ENCODE results near the gene OPA3. TPM values are rescaled to one million over a fixed set of nuclear protein-coding genes. Genes with fewer than 3 reads are reported as not detected.

The OPA3 gene
- total and polyA plus RNA-seq, 2 experiments from 2014 or later: 11.5 to 14.5 TPM

DNA sequence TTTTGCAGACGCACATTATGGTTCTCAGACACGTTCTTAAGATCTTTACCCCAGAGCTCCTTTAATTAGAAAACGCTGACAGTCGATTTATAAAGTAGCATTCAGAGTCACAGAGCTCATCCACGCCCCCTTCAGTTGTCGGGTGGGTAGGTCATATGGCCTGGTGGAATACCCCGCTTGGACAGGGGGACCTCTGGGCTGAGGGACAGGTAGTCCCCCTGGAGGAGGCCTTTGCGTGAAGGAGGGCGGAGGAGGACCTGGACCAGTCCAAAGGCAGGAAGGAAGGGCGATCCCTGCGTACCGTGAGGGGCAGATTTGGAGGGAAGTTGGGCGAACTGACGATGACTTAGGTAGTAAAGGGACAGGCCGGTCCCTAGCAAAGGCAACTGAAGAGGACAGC, 56.9 kb downstream of the OPA3 start:
- Histone ChIP-seq H3K9me2 (ENCODE audit: insufficient read depth) (no peaks in the 10 kb centered on the region), H3K4me3 (peak overlapping the region; percentile 65), H3K27ac (ENCODE audit: low read depth) (peak overlapping the region; percentile 7; the same call in 1 of the 2 replicates), H3F3A (replicated peaks; ENCODE audit: low read depth) (peaks cover 32% of the 10 kb centered on the region), H3K79me2 (replicated peaks; ENCODE audit: insufficient read depth) (no peaks in the 10 kb centered on the region), H3K27me3 (ENCODE audit: insufficient read depth) (peaks cover 26% of the 10 kb centered on the region), H3K4me2 (peak overlapping the region; percentile 83), H2AFZ (no peak overlapping the region), H3K36me3 (ENCODE audit: insufficient read depth) (peaks cover 20% of the 10 kb centered on the region), H4K20me1 (replicated peaks; ENCODE audit: insufficient read depth) (peaks cover 22% of the 10 kb centered on the region), H3K4me1 (ENCODE audit: insufficient read depth) (peaks cover 7% of the 10 kb centered on the region)
- peaks cover 18% of the 10 kb centered on the region for H3K4me1 Mint-ChIP-seq
- peak overlapping the region; percentile 32; the same call in 1 of the 2 replicates for H3K27ac Mint-ChIP-seq
- H3K36me3 Mint-ChIP-seq (ENCODE audit: low read depth): peaks cover 55% of the 10 kb centered on the region
- peak overlapping the region; percentile 78 for H3K4me3 Mint-ChIP-seq
- ATAC-seq (peak; percentile 5), DNase-seq (ENCODE audit: low spot score) (peak; percentile 64)
- peaks cover 32% of the 10 kb centered on the region for H3K27me3 Mint-ChIP-seq (ENCODE audit: insufficient read depth, low read depth, poor library complexity)
- TF ChIP-seq ZNF114 (CRISPR knock-in tag; IDR thresholded peaks at IDR 0.05) (no peak), EZH2phosphoT487 (IDR thresholded peaks at IDR 0.05; ENCODE audit: unreplicated experiment) (no peak), JUNB (IDR thresholded peaks at IDR 0.05; ENCODE audit: unreplicated experiment) (no peak), POLR2AphosphoS5 (IDR thresholded peaks at IDR 0.05; ENCODE audit: low read depth) (peak; percentile 65)
- TF ChIP-seq, protein P1, sequence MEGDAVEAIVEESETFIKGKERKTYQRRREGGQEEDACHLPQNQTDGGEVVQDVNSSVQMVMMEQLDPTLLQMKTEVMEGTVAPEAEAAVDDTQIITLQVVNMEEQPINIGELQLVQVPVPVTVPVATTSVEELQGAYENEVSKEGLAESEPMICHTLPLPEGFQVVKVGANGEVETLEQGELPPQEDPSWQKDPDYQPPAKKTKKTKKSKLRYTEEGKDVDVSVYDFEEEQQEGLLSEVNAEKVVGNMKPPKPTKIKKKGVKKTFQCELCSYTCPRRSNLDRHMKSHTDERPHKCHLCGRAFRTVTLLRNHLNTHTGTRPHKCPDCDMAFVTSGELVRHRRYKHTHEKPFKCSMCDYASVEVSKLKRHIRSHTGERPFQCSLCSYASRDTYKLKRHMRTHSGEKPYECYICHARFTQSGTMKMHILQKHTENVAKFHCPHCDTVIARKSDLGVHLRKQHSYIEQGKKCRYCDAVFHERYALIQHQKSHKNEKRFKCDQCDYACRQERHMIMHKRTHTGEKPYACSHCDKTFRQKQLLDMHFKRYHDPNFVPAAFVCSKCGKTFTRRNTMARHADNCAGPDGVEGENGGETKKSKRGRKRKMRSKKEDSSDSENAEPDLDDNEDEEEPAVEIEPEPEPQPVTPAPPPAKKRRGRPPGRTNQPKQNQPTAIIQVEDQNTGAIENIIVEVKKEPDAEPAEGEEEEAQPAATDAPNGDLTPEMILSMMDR (conservative IDR thresholded peaks at IDR 0.05; ENCODE audit: low read depth in 2 of 2): peak; percentile 44 to 54
- peaks cover 16% of the 10 kb centered on the region for H3K9me3 Mint-ChIP-seq

DNA sequence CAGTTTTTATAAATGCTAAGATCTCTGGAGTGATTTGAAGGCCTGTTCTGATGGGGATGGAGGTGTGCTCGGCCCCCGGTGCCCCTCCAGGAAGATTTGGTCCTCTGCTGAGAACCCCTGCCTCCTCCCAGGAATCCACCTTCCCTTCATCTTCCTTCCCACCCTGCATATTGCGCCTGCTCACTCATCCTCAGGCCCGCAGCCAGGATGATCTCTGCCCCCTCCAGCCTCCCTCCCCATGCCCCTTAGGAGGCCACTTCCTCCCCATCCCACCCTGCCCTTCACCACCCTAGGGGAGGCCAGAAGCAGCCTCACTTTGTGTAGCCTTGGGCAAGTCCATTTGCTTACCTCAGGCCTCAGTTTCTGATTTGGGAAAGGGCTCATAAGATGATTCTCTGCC, 57.6 kb downstream of the OPA3 start:
- Mint-ChIP-seq H3K27ac (no peak overlapping the region), H3K4me1 (peaks cover 18% of the 10 kb centered on the region), H3K9me3 (peaks cover 10% of the 10 kb centered on the region), H3K27me3 (ENCODE audit: insufficient read depth, low read depth, poor library complexity) (peaks cover 32% of the 10 kb centered on the region), H3K4me3 (no peak overlapping the region; the same call in 2 of the 3 replicates), H3K36me3 (ENCODE audit: low read depth) (peaks cover 52% of the 10 kb centered on the region)
- H3K9me2 ChIP-seq (ENCODE audit: insufficient read depth): no peaks in the 10 kb centered on the region
- H4K20me1 ChIP-seq (replicated peaks; ENCODE audit: insufficient read depth): peaks cover 23% of the 10 kb centered on the region
- peaks cover 26% of the 10 kb centered on the region for H3K27me3 ChIP-seq (ENCODE audit: insufficient read depth)
- H3K36me3 ChIP-seq (ENCODE audit: insufficient read depth): peaks cover 20% of the 10 kb centered on the region
- H3K4me1 ChIP-seq (ENCODE audit: insufficient read depth): peaks cover 7% of the 10 kb centered on the region
- H3F3A ChIP-seq (replicated peaks; ENCODE audit: low read depth): peaks cover 32% of the 10 kb centered on the region
- no peak for DNase-seq (ENCODE audit: low spot score)
- no peak overlapping the region for H2AFZ ChIP-seq
- no peak overlapping the region for H3K4me3 ChIP-seq
- H3K79me2 ChIP-seq (replicated peaks; ENCODE audit: insufficient read depth): no peaks in the 10 kb centered on the region
- no peak overlapping the region for H3K27ac ChIP-seq (ENCODE audit: low read depth)
- H3K4me2 ChIP-seq: no peak overlapping the region
- ATAC-seq: no peak
- TF ChIP-seq JUNB (IDR thresholded peaks at IDR 0.05; ENCODE audit: unreplicated experiment) (no peak), EZH2 (IDR thresholded peaks at IDR 0.05; ENCODE audit: low read depth, unreplicated experiment) (no peak), ZNF114 (CRISPR knock-in tag; IDR thresholded peaks at IDR 0.05) (no peak), NANOG (IDR thresholded peaks at IDR 0.05; ENCODE audit: borderline replicate concordance) (no peak), STAT1 (IDR thresholded peaks at IDR 0.05; ENCODE audit: unreplicated experiment) (no peak), POLR2AphosphoS5 (IDR thresholded peaks at IDR 0.05; ENCODE audit: low read depth) (no peak)
- TF ChIP-seq, protein P1 (conservative IDR thresholded peaks at IDR 0.05; ENCODE audit: low read depth in 2 of 2): no peak
- TF ChIP-seq, protein P2, sequence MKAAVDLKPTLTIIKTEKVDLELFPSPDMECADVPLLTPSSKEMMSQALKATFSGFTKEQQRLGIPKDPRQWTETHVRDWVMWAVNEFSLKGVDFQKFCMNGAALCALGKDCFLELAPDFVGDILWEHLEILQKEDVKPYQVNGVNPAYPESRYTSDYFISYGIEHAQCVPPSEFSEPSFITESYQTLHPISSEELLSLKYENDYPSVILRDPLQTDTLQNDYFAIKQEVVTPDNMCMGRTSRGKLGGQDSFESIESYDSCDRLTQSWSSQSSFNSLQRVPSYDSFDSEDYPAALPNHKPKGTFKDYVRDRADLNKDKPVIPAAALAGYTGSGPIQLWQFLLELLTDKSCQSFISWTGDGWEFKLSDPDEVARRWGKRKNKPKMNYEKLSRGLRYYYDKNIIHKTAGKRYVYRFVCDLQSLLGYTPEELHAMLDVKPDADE (IDR thresholded peaks at IDR 0.05): no peak
- TF ChIP-seq, protein P3, sequence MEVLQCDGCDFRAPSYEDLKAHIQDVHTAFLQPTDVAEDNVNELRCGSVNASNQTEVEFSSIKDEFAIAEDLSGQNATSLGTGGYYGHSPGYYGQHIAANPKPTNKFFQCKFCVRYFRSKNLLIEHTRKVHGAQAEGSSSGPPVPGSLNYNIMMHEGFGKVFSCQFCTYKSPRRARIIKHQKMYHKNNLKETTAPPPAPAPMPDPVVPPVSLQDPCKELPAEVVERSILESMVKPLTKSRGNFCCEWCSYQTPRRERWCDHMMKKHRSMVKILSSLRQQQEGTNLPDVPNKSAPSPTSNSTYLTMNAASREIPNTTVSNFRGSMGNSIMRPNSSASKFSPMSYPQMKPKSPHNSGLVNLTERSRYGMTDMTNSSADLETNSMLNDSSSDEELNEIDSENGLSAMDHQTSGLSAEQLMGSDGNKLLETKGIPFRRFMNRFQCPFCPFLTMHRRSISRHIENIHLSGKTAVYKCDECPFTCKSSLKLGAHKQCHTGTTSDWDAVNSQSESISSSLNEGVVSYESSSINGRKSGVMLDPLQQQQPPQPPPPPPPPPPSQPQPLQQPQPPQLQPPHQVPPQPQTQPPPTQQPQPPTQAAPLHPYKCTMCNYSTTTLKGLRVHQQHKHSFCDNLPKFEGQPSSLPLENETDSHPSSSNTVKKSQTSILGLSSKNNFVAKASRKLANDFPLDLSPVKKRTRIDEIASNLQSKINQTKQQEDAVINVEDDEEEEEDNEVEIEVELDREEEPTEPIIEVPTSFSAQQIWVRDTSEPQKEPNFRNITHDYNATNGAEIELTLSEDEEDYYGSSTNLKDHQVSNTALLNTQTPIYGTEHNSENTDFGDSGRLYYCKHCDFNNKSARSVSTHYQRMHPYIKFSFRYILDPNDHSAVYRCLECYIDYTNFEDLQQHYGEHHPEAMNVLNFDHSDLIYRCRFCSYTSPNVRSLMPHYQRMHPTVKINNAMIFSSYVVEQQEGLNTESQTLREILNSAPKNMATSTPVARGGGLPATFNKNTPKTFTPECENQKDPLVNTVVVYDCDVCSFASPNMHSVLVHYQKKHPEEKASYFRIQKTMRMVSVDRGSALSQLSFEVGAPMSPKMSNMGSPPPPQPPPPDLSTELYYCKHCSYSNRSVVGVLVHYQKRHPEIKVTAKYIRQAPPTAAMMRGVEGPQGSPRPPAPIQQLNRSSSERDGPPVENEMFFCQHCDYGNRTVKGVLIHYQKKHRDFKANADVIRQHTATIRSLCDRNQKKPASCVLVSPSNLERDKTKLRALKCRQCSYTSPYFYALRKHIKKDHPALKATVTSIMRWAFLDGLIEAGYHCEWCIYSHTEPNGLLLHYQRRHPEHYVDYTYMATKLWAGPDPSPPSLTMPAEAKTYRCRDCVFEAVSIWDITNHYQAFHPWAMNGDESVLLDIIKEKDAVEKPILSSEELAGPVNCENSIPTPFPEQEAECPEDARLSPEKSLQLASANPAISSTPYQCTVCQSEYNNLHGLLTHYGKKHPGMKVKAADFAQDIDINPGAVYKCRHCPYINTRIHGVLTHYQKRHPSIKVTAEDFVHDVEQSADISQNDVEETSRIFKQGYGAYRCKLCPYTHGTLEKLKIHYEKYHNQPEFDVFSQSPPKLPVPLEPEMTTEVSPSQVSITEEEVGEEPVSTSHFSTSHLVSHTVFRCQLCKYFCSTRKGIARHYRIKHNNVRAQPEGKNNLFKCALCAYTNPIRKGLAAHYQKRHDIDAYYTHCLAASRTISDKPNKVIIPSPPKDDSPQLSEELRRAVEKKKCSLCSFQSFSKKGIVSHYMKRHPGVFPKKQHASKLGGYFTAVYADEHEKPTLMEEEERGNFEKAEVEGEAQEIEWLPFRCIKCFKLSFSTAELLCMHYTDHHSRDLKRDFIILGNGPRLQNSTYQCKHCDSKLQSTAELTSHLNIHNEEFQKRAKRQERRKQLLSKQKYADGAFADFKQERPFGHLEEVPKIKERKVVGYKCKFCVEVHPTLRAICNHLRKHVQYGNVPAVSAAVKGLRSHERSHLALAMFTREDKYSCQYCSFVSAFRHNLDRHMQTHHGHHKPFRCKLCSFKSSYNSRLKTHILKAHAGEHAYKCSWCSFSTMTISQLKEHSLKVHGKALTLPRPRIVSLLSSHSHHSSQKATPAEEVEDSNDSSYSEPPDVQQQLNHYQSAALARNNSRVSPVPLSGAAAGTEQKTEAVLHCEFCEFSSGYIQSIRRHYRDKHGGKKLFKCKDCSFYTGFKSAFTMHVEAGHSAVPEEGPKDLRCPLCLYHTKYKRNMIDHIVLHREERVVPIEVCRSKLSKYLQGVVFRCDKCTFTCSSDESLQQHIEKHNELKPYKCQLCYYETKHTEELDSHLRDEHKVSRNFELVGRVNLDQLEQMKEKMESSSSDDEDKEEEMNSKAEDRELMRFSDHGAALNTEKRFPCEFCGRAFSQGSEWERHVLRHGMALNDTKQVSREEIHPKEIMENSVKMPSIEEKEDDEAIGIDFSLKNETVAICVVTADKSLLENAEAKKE (CRISPR knock-in tag; IDR thresholded peaks at IDR 0.05): no peak

All from GM23338 (cell line).